ENCODE measurements around the gene ATRN.

The ATRN gene

GRCh38 chr20:3691306-3691705 is 220.5 kb downstream of the ATRN start:
- no peak for DNase-seq (ENCODE audit: low read depth)
- TF ChIP-seq CTCF (conservative IDR thresholded peaks at IDR 0.05; ENCODE audit: low read depth, low read length), result no peak
- no peak overlapping the region for H3K4me3 ChIP-seq (ENCODE audit: low read depth, low read length)

DNA sequence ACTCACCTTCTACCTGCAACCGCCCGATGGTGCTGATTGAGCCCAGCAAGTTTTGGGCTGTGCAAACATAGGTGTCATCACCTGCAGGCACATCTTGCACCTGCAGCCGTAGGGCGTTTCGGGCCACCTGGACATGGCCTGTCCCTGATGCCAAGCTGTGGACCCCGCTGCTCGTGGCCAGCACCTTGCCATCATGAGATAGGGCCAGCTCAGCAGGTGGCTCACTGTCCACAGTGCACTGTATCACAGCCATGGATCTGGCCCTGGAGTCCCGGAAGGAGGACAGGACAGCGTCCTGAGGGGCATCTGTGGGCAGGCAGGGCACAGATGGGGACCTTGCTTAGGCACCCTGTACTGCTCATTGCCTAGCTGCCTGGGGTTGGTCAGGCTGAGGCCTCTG is 221.1 kb downstream of the ATRN start:
- no peak for TF ChIP-seq CTCF (conservative IDR thresholded peaks at IDR 0.05; ENCODE audit: low read depth, low read length)
- no peak for DNase-seq (ENCODE audit: low read depth)
- H3K4me3 ChIP-seq (ENCODE audit: low read depth, low read length), result no peak overlapping the region

DNA sequence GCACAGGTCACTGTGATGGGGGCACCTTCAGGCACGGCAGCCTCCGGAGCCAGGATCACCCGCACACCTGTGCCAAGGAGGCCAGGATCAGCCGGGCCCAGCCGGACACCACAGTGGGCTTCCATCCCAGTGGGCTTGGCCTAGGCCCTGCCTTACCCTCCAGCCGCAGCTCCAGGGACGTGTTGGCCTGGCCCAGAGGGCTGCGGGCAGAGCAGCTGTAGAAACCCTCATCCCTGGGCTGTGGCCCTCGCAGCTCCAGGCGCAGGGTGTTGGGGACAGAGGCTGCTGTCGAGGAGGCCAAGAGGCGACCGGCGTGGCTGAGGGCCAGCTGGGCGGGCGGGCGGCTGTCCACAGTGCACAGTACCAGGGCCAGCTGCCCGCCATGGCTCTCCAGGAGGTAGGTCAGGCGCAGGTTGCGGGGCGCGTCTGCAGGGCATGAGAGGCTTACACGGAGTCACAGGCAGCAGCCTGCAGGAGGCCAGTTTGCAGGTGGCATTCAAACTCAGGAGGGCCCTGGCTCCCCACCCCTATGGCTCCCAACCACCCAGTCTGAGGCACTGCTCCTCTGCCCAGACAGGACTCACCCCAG is 222.0 kb downstream of the ATRN start:
- no peak for TF ChIP-seq CTCF (conservative IDR thresholded peaks at IDR 0.05; ENCODE audit: low read depth, low read length)
- H3K4me3 ChIP-seq (ENCODE audit: low read depth, low read length), result no peak overlapping the region
- DNase-seq (ENCODE audit: low read depth), result no peak

- DNase-seq (ENCODE audit: low read depth), result no peak
- TF ChIP-seq CTCF (conservative IDR thresholded peaks at IDR 0.05; ENCODE audit: low read depth, low read length), result no peak
- no peak overlapping the region for H3K4me3 ChIP-seq (ENCODE audit: low read depth, low read length)
Measured at GRCh38 chr20:3693376-3693775, 222.6 kb downstream of the ATRN start.

DNA sequence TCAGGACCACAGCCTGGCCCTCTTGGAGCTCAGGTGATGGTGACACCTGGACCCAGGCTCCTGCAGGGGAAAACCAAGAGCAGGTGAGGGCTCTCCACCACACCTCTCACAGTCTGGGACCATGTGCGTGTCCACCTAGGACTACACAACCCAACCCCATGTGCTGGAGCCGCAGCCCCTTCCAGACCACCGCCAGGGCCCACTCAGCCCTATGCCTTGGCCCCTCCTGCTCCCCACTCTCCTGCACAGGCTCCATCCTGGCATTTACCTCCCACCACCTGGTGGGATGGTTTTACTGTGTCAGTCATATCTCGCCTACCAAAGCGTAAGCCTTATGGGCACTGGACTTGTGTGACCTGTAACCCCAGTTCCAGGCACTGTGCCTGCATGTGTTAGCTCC is 224.0 kb downstream of the ATRN start:
- DNase-seq (ENCODE audit: low read depth), result no peak
- H3K4me3 ChIP-seq (ENCODE audit: low read depth, low read length), result no peak overlapping the region
- TF ChIP-seq CTCF (conservative IDR thresholded peaks at IDR 0.05; ENCODE audit: low read depth, low read length), result no peak

DNA sequence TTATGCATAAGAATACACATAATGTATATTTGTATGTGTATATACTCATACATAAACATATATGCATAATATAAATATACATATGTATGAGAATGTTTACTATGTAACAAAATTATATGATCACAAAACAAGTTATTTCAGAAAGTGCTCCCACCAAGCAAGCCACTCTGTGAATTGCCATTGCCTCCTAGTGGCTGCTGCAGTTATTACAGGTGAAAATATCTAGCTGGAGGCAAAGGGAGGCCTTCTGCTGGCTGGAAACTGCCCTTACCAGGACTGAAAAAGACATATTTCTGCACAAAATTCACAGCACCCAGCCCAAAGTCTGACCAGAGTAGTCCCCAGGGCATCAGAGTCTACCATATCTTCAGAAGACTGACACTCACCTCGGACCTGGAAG is 225.4 kb downstream of the ATRN start:
- DNase-seq (ENCODE audit: low read depth), result no peak
- H3K4me3 ChIP-seq (ENCODE audit: low read depth, low read length), result no peak overlapping the region
- TF ChIP-seq CTCF (conservative IDR thresholded peaks at IDR 0.05; ENCODE audit: low read depth, low read length), result peak; percentile 65

DNA sequence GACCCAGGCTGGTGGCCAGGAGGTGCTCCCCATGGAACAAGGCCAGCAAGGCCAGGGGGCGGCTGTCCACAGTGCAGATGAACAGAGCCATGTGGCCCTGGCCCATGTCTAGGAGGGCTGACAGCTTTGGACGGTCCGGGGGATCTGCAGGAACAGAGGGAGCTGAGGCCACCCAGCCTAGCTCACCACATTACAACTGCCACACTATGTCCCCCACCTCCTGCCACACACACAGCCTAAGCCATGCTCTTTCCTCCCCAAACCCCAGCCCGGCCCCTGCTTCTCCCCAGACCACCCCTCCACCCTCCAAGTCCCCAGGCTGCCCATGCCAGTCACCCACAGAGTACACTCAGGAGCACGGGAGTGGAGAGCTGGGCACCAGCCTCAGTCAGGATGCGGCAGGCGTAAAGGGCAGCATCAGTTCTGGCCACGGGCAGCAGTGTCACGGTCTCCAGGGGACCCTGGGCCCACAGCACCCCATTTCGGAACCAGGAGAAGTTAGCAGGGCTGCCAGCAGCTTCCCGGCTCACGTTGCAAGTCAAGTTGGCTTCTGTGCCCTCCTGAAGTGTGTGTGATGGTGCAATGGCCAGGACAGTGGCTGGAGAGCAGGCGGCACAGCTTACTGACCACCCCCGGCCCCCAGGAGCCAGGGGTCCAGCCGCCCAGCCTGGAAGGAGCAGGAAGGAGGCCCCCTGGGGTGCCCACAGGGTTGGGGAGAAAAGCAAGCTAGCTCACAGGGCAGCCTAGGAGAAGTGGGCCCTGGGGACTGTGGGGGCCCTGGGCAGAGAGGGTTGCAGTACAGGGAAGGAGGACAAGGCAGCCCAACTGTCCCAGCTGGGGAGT is 226.1 kb downstream of the ATRN start:
- DNase-seq (ENCODE audit: low read depth), result no peak
- no peak for TF ChIP-seq CTCF (conservative IDR thresholded peaks at IDR 0.05; ENCODE audit: low read depth, low read length)
- H3K4me3 ChIP-seq (ENCODE audit: low read depth, low read length), result no peak overlapping the region

Measured in choroid plexus epithelial cell (primary cell).